ENCODE results near the gene AMY2A.
"Not testable (repeated sequence)": the region's sequence is repeated elsewhere in the genome, so short reads cannot be mapped to it uniquely, and the experiment has no call there.

DNA sequence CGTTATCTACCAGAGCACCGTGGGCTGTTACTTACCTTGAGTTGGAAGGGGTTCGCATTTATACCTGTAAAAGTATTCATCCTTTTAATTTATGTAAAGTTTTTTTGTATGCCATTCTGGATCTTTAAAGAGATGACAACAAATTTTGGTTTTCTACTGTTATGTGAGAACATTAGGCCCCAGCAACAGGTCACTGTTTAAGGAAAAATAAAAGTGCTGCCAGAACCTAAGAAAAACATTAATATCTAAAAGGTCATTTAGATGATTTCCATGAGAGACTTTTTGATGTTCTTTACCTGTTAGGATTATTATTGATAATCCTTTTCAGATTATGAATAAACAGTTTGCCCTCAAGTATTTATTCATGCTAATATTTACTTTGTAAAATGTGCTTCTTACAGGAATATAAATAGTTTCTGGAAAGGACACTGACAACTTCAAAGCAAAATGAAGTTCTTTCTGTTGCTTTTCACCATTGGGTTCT is at the start of gene AMY2A:
- TF ChIP-seq MYC (IDR thresholded peaks at IDR 0.05; ENCODE audit: low read depth, low read length); CTCF (IDR thresholded peaks at IDR 0.05; ENCODE audit: low read depth, low read length); POLR2A (IDR thresholded peaks at IDR 0.05; ENCODE audit: extremely low read depth, insufficient read length): not testable (repeated sequence)
